H1 (cell line): ENCODE data around the gene SCAMP3.

Experiments used
- CTCF ChIP-seq, 3 experiments: IDR thresholded peaks; 1 replicate in 2 of 3; 2 replicates in 1 of 3; pipeline versions ENCODE4 v1.5.1 to v1.6.1; 2011; ENCODE audit warnings: low read length in 3 of 3, mild to moderate bottlenecking in 3 of 3, inconsistent platforms in 2 of 3, low read depth in 1 of 3, moderate library complexity in 1 of 3; ENCODE audit not compliant: insufficient read depth in 1 of 3; ENCODE audit errors: control extremely low read depth in 1 of 3
- SAP30 ChIP-seq: fragments of 300-600 bp; sonication (generic); IDR thresholded peaks from 2 replicates; pipeline ENCODE4 v1.7.1; 2012; ENCODE audit warnings: low read length, moderate library complexity, mild to moderate bottlenecking, inconsistent platforms; ENCODE audit not compliant: insufficient read depth, insufficient replicate concordance
- TAF1 ChIP-seq: IDR thresholded peaks from 2 replicates; pipeline ENCODE4 v1.6.1; 2011; ENCODE audit warnings: mild to moderate bottlenecking, low read depth, low read length

- TF ChIP-seq CTCF (IDR thresholded peaks at IDR 0.05; ENCODE audit: control extremely low read depth in 1 of 3, insufficient read depth in 1 of 3, low read depth in 1 of 3, low read length in 3 of 3) = peak in 2 of 3 experiments; percentile 68 to 74; a peak in 3 of 4 replicates
- no peak for TF ChIP-seq TAF1
- no peak for TF ChIP-seq SAP30
Measured at GRCh38 chr1:155307247-155307740, 45.1 kb upstream of the SCAMP3 start.
